SK-N-SH treated with all-trans-retinoic acid at 6 μM for 48 hours (cell line): ENCODE results near the gene TPO.

Experiments
- ATAC-seq: fragments of 200-7000 bp; cut with Tn5 transposase; 3 replicates; pipeline ENCODE4 v1.9.1; 2020; ENCODE audit warnings: mild to moderate bottlenecking, moderate library complexity
- ARNTL ChIP-seq: fragments of 450-650 bp; formaldehyde crosslinking; IDR thresholded peaks from 2 replicates; pipeline ENCODE4 v1.5.0; 2020; ENCODE audit warnings: low read depth, mild to moderate bottlenecking, moderate library complexity, borderline replicate concordance
- BACH2 ChIP-seq: fragments of 250-450 bp; sonication (Bioruptor Pico); IDR thresholded peaks from 2 replicates; pipeline ENCODE4 v1.9.0; 2021; ENCODE audit warnings: mild to moderate bottlenecking, borderline replicate concordance
- CSDC2 ChIP-seq: fragments of 250-450 bp; sonication (Bioruptor Pico); IDR thresholded peaks from 2 replicates; pipeline ENCODE4 v1.5.0; 2020; ENCODE audit warnings: mild to moderate bottlenecking, moderate library complexity
- ESRRG ChIP-seq: fragments of 250-450 bp; sonication (Bioruptor Pico); IDR thresholded peaks from 2 replicates; pipeline ENCODE4 v1.6.1; 2021; ENCODE audit warnings: mild to moderate bottlenecking
- GLIS3 ChIP-seq: fragments of 250-450 bp; sonication (Bioruptor Pico); IDR thresholded peaks from 2 replicates; pipeline ENCODE4 v1.5.0; 2020; ENCODE audit warnings: mild to moderate bottlenecking, moderate library complexity
- ISL1 ChIP-seq: fragments of 250-450 bp; sonication (Bioruptor Pico); IDR thresholded peaks from 2 replicates; pipeline ENCODE4 v2.1.2; 2022; ENCODE audit warnings: mild to moderate bottlenecking, moderate library complexity
- OSR1 ChIP-seq: fragments of 250-450 bp; sonication (Bioruptor Pico); IDR thresholded peaks from 2 replicates; pipeline ENCODE4 v1.8.0; 2022; ENCODE audit warnings: moderate library complexity, mild to moderate bottlenecking, inconsistent platforms
- PPARA ChIP-seq: fragments of 250-450 bp; sonication (Bioruptor Pico); IDR thresholded peaks from 2 replicates; pipeline ENCODE4 v1.5.0; 2020; ENCODE audit warnings: mild to moderate bottlenecking, borderline replicate concordance
- RARB ChIP-seq: fragments of 250-450 bp; sonication (Bioruptor Pico); IDR thresholded peaks from 2 replicates; pipeline ENCODE4 v1.8.0; 2021; ENCODE audit warnings: mild to moderate bottlenecking, moderate library complexity
- SNAI2 ChIP-seq: fragments of 250-450 bp; sonication (Bioruptor Pico); IDR thresholded peaks from 2 replicates; pipeline ENCODE4 v1.5.0; 2020; ENCODE audit warnings: mild to moderate bottlenecking, moderate library complexity
- TCF4 ChIP-seq: fragments of 250-450 bp; sonication (Bioruptor Pico); IDR thresholded peaks from 2 replicates; pipeline ENCODE4 v1.8.0; 2021; ENCODE audit warnings: mild to moderate bottlenecking, moderate library complexity, borderline replicate concordance
- TOX ChIP-seq: fragments of 250-450 bp; sonication (Bioruptor Pico); IDR thresholded peaks from 2 replicates; pipeline ENCODE4 v1.8.0; 2021; ENCODE audit warnings: mild to moderate bottlenecking, moderate library complexity, borderline replicate concordance
- ZC3H10 ChIP-seq: fragments of 250-450 bp; sonication (Bioruptor Pico); IDR thresholded peaks from 2 replicates; pipeline ENCODE4 v1.5.1; 2021; ENCODE audit warnings: mild to moderate bottlenecking, moderate library complexity
- ZFP3 ChIP-seq: fragments of 250-450 bp; sonication (Bioruptor Pico); IDR thresholded peaks from 2 replicates; pipeline ENCODE4 v1.5.0; 2020; ENCODE audit warnings: mild to moderate bottlenecking, moderate library complexity
- ZFP30 ChIP-seq: fragments of 450-650 bp; formaldehyde crosslinking; IDR thresholded peaks from 2 replicates; pipeline ENCODE4 v1.5.0; 2022; ENCODE audit warnings: mild to moderate bottlenecking, moderate library complexity
- ZNF565 ChIP-seq: fragments of 450-650 bp; formaldehyde crosslinking; conservative IDR thresholded peaks from 2 replicates; pipeline ENCODE4 v1.5.0; 2020; ENCODE audit warnings: low read depth, mild to moderate bottlenecking, moderate library complexity
- ZNF70 ChIP-seq: fragments of 450-650 bp; formaldehyde crosslinking; IDR thresholded peaks from 2 replicates; pipeline ENCODE4 v1.5.0; 2020; ENCODE audit warnings: mild to moderate bottlenecking, moderate library complexity
- ZNF8 ChIP-seq: fragments of 450-650 bp; formaldehyde crosslinking; IDR thresholded peaks from 2 replicates; pipeline ENCODE4 v1.5.0; 2020; ENCODE audit warnings: mild to moderate bottlenecking, moderate library complexity
- TF ChIP-seq, protein P1 (sequence below): fragments of 250-450 bp; sonication (Bioruptor Pico); IDR thresholded peaks from 2 replicates; pipeline ENCODE4 v1.8.0; 2020; ENCODE audit warnings: mild to moderate bottlenecking, moderate library complexity, borderline replicate concordance
- TF ChIP-seq, protein P2 (sequence below): fragments of 250-450 bp; sonication (Bioruptor Pico); IDR thresholded peaks from 2 replicates; pipeline ENCODE4 v1.8.0; 2021; ENCODE audit warnings: low read depth, mild to moderate bottlenecking, moderate library complexity, borderline replicate concordance
- TF ChIP-seq, protein P3 (sequence below): fragments of 250-450 bp; sonication (Bioruptor Pico); IDR thresholded peaks from 2 replicates; pipeline ENCODE4 v1.5.0; 2020; ENCODE audit warnings: mild to moderate bottlenecking, moderate library complexity
- TF ChIP-seq, protein P4 (sequence below): fragments of 250-450 bp; sonication (Bioruptor Pico); IDR thresholded peaks from 2 replicates; pipeline ENCODE4 v1.5.1; 2021; ENCODE audit warnings: mild to moderate bottlenecking, moderate library complexity
- TF ChIP-seq, protein P5 (sequence below): fragments of 250-450 bp; sonication (Bioruptor Pico); IDR thresholded peaks from 2 replicates; pipeline ENCODE4 v1.5.1; 2020; ENCODE audit warnings: low read depth, mild to moderate bottlenecking, moderate library complexity

Gene TPO

DNA sequence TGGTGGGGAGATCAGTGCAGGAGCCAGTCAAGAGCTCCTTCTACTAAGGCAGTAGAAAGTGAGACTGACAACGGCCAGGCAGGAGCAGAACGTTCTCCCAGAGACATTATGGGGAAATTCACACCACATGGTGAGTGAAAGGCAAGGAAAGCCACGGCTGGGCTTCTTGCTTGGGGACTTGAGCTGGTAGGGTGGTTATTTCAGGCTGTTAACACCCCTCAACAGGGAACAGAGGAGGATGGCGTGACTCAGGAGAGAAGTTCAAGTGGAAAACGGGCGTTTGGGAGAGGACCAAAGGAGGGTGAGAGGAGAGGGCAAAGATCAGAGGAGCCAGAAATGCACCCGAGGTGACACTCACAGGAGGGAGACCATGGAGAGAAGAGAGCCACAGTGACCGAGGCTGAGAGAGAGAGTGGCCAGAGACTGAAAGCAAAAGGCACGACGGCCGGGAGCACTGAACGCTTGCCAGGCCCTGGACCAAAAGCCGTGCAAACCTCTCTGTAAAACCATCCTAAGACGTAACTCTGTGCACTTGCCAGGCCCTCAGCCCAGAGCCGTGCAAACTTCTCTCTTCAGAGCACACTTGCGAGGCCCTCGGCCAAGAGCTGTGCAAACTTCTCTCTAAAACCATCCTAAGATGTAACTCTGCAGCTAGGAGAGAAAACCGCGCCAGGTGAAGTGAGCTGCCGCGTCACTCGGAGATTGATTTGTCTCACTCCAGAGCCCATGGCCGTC, 7.7 kb downstream of the TPO start:
- TF ChIP-seq OSR1 (CRISPR knock-in tag): no peak
- TF ChIP-seq GLIS3 (CRISPR knock-in tag): no peak
- TF ChIP-seq, protein P1, sequence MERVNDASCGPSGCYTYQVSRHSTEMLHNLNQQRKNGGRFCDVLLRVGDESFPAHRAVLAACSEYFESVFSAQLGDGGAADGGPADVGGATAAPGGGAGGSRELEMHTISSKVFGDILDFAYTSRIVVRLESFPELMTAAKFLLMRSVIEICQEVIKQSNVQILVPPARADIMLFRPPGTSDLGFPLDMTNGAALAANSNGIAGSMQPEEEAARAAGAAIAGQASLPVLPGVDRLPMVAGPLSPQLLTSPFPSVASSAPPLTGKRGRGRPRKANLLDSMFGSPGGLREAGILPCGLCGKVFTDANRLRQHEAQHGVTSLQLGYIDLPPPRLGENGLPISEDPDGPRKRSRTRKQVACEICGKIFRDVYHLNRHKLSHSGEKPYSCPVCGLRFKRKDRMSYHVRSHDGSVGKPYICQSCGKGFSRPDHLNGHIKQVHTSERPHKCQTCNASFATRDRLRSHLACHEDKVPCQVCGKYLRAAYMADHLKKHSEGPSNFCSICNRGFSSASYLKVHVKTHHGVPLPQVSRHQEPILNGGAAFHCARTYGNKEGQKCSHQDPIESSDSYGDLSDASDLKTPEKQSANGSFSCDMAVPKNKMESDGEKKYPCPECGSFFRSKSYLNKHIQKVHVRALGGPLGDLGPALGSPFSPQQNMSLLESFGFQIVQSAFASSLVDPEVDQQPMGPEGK (CRISPR knock-in tag): no peak
- TF ChIP-seq ZNF8 (CRISPR knock-in tag): no peak
- TF ChIP-seq BACH2 (CRISPR knock-in tag): no peak
- no peak for TF ChIP-seq ISL1 (CRISPR knock-in tag)
- TF ChIP-seq, protein P2, sequence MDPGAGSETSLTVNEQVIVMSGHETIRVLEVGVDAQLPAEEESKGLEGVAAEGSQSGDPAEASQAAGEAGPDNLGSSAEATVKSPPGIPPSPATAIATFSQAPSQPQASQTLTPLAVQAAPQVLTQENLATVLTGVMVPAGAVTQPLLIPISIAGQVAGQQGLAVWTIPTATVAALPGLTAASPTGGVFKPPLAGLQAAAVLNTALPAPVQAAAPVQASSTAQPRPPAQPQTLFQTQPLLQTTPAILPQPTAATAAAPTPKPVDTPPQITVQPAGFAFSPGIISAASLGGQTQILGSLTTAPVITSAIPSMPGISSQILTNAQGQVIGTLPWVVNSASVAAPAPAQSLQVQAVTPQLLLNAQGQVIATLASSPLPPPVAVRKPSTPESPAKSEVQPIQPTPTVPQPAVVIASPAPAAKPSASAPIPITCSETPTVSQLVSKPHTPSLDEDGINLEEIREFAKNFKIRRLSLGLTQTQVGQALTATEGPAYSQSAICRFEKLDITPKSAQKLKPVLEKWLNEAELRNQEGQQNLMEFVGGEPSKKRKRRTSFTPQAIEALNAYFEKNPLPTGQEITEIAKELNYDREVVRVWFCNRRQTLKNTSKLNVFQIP (CRISPR knock-in tag): no peak
- TF ChIP-seq ZNF70: no peak
- no peak for TF ChIP-seq ZNF565
- no peak for TF ChIP-seq TOX (CRISPR knock-in tag)
- no peak for TF ChIP-seq SNAI2 (CRISPR knock-in tag)
- no peak for TF ChIP-seq CSDC2 (CRISPR knock-in tag)
- TF ChIP-seq, protein P3, sequence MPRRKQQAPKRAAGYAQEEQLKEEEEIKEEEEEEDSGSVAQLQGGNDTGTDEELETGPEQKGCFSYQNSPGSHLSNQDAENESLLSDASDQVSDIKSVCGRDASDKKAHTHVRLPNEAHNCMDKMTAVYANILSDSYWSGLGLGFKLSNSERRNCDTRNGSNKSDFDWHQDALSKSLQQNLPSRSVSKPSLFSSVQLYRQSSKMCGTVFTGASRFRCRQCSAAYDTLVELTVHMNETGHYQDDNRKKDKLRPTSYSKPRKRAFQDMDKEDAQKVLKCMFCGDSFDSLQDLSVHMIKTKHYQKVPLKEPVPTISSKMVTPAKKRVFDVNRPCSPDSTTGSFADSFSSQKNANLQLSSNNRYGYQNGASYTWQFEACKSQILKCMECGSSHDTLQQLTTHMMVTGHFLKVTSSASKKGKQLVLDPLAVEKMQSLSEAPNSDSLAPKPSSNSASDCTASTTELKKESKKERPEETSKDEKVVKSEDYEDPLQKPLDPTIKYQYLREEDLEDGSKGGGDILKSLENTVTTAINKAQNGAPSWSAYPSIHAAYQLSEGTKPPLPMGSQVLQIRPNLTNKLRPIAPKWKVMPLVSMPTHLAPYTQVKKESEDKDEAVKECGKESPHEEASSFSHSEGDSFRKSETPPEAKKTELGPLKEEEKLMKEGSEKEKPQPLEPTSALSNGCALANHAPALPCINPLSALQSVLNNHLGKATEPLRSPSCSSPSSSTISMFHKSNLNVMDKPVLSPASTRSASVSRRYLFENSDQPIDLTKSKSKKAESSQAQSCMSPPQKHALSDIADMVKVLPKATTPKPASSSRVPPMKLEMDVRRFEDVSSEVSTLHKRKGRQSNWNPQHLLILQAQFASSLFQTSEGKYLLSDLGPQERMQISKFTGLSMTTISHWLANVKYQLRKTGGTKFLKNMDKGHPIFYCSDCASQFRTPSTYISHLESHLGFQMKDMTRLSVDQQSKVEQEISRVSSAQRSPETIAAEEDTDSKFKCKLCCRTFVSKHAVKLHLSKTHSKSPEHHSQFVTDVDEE (CRISPR knock-in tag): no peak
- no peak for TF ChIP-seq ESRRG (CRISPR knock-in tag)
- no peak for TF ChIP-seq ARNTL (CRISPR knock-in tag)
- no peak for TF ChIP-seq RARB (CRISPR knock-in tag)
- TF ChIP-seq ZFP3 (CRISPR knock-in tag): no peak
- no peak for TF ChIP-seq ZFP30 (CRISPR knock-in tag)
- ATAC-seq: no peak

DNA sequence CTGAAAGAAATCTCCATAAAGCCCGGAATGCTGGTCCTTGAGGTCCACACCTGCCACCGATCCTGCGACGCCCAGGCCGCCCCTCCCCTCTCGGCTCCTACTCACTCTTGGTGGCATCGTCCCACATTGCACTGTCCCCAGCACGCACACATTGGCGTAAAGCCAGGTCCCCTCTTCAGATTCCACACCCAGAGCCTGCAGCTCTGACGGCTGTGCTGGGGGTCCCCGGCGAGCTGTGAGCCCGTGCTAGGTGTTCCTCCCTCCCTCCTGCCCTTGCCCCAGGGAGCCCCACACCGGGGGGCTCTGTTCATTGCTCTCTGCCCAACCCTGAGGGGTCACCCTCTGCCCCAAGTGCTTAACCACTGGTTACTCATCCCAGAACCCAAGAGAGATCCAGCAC, 8.5 kb downstream of the TPO start:
- ATAC-seq: no peak
- TF ChIP-seq, protein P4, sequence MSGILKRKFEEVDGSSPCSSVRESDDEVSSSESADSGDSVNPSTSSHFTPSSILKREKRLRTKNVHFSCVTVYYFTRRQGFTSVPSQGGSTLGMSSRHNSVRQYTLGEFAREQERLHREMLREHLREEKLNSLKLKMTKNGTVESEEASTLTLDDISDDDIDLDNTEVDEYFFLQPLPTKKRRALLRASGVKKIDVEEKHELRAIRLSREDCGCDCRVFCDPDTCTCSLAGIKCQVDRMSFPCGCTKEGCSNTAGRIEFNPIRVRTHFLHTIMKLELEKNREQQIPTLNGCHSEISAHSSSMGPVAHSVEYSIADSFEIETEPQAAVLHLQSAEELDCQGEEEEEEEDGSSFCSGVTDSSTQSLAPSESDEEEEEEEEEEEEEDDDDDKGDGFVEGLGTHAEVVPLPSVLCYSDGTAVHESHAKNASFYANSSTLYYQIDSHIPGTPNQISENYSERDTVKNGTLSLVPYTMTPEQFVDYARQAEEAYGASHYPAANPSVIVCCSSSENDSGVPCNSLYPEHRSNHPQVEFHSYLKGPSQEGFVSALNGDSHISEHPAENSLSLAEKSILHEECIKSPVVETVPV (CRISPR knock-in tag): no peak
- no peak for TF ChIP-seq ZFP3 (CRISPR knock-in tag)
- no peak for TF ChIP-seq ARNTL (CRISPR knock-in tag)
- TF ChIP-seq ZNF565: no peak
- TF ChIP-seq PPARA (CRISPR knock-in tag): no peak
- no peak for TF ChIP-seq ISL1 (CRISPR knock-in tag)
- no peak for TF ChIP-seq TCF4 (CRISPR knock-in tag)
- TF ChIP-seq, protein P3 (CRISPR knock-in tag): no peak
- TF ChIP-seq ZC3H10 (CRISPR knock-in tag): no peak
- TF ChIP-seq ZFP30 (CRISPR knock-in tag): no peak
- no peak for TF ChIP-seq ZNF70
- TF ChIP-seq BACH2 (CRISPR knock-in tag): no peak
- TF ChIP-seq ESRRG (CRISPR knock-in tag): no peak
- no peak for TF ChIP-seq GLIS3 (CRISPR knock-in tag)
- no peak for TF ChIP-seq CSDC2 (CRISPR knock-in tag)
- TF ChIP-seq TOX (CRISPR knock-in tag): no peak
- TF ChIP-seq ZNF8 (CRISPR knock-in tag): no peak
- TF ChIP-seq, protein P5, sequence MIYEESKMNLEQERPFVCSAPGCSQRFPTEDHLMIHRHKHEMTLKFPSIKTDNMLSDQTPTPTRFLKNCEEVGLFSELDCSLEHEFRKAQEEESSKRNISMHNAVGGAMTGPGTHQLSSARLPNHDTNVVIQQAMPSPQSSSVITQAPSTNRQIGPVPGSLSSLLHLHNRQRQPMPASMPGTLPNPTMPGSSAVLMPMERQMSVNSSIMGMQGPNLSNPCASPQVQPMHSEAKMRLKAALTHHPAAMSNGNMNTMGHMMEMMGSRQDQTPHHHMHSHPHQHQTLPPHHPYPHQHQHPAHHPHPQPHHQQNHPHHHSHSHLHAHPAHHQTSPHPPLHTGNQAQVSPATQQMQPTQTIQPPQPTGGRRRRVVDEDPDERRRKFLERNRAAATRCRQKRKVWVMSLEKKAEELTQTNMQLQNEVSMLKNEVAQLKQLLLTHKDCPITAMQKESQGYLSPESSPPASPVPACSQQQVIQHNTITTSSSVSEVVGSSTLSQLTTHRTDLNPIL: no peak
- TF ChIP-seq RARB (CRISPR knock-in tag): no peak
- TF ChIP-seq, protein P2 (CRISPR knock-in tag): no peak
- TF ChIP-seq, all 23 proteins: peak for 0
